Tibial artery (tissue), 4 donors: ENCODE results near the gene ST8SIA2.

Experiments
- DNase-seq, 2 donors: peaks; one replicate each; pipeline ENCODE4 v3.0.0-alpha.2; 2019
- H3K27ac ChIP-seq, 2 donors: fragments of 200-600 bp; sonication (generic) in 1 of 2; 1 replicate in 1 of 2; 2 replicates in 1 of 2; pipeline ENCODE4 v1.5.1; 2018 to 2019; ENCODE audit warnings: mild to moderate bottlenecking in 1 of 2
- H3K27me3 ChIP-seq, 2 donors: fragments of 200-600 bp; sonication (generic) in 1 of 2; one replicate each; pipeline versions ENCODE4 v1.5.1 to v1.6.0; 2016 to 2019
- H3K36me3 ChIP-seq, 3 donors: fragments of 200-600 bp; sonication (generic) in 2 of 3; one replicate each; pipeline ENCODE4 v1.5.1; 2016 to 2019; ENCODE audit warnings: mild to moderate bottlenecking in 2 of 3
- H3K4me1 ChIP-seq, 4 donors: fragments of 200-600 bp; sonication (generic) in 2 of 4; 1 replicate in 3 of 4; 2 replicates in 1 of 4; pipeline ENCODE4 v1.5.1; 2016 to 2019
- H3K4me3 ChIP-seq, 2 donors: fragments of 200-600 bp; sonication (generic) in 1 of 2; 1 replicate in 1 of 2; 2 replicates in 1 of 2; pipeline ENCODE4 v1.5.1; 2018 to 2019; ENCODE audit warnings: mild to moderate bottlenecking in 2 of 2
- H3K9me3 ChIP-seq, 3 donors: fragments of 200-600 bp; sonication (generic) in 1 of 3; one replicate each; pipeline ENCODE4 v1.5.1; 2016 to 2019
- CTCF ChIP-seq, 2 experiments: fragments of 200-600 bp in 1 of 2; fragments of 450-650 bp in 1 of 2; IDR thresholded peaks; one replicate each; pipeline ENCODE4 v1.5.1; 2017 to 2019; ENCODE audit warnings: antibody characterized with exemption in 2 of 2, mild to moderate bottlenecking in 1 of 2, moderate library complexity in 1 of 2
- intact Hi-C: fragments of 100-400 bp; cut with DNase I; formaldehyde crosslinking; loops from one replicate; pipeline ENCODE4 v1.15.0; 2023; ENCODE audit warnings: low total_unique reads

ST8SIA2 gene

GRCh38 chr15:92502930-92503857 lies 109.5 kb downstream of the ST8SIA2 start:
- Histone ChIP-seq H3K27ac (no peak overlapping the region), H3K4me1 (no peaks in the 10 kb centered on the region), H3K36me3 (no peaks in the 10 kb centered on the region), H3K4me3 (no peak overlapping the region), H3K27me3 (peaks cover 0 to 14% of the 10 kb centered on the region in 2 donors), H3K9me3 (no peaks in the 10 kb centered on the region)
- intact Hi-C loops: no loop called here
- no peak for TF ChIP-seq CTCF (IDR thresholded peaks at IDR 0.05)
- DNase-seq: no peak

- H3K4me1 ChIP-seq: no peaks in the 10 kb centered on the region
- peaks cover 0 to 12% of the 10 kb centered on the region in 2 donors for H3K27me3 ChIP-seq
- H3K9me3 ChIP-seq: no peaks in the 10 kb centered on the region
- intact Hi-C loops: no loop called here
- DNase-seq: no peak
- TF ChIP-seq CTCF (IDR thresholded peaks at IDR 0.05): no peak
- no peak overlapping the region for H3K27ac ChIP-seq
- H3K4me3 ChIP-seq: no peak overlapping the region
- no peaks in the 10 kb centered on the region for H3K36me3 ChIP-seq
These were observed 110.2 kb downstream of the ST8SIA2 start for GRCh38 chr15:92503889-92504288.

- DNase-seq: no peak
- Histone ChIP-seq H3K27ac (no peak overlapping the region), H3K4me1 (no peaks in the 10 kb centered on the region), H3K27me3 (no peaks in the 10 kb centered on the region), H3K9me3 (no peaks in the 10 kb centered on the region), H3K36me3 (no peaks in the 10 kb centered on the region), H3K4me3 (no peak overlapping the region)
- intact Hi-C loops: no loop called here
- no peak for TF ChIP-seq CTCF (IDR thresholded peaks at IDR 0.05)
These were observed 111.9 kb downstream of the ST8SIA2 start for GRCh38 chr15:92505611-92506010.

- Histone ChIP-seq H3K27me3 (no peaks in the 10 kb centered on the region), H3K4me1 (no peaks in the 10 kb centered on the region), H3K36me3 (no peaks in the 10 kb centered on the region), H3K9me3 (no peaks in the 10 kb centered on the region), H3K27ac (no peak overlapping the region), H3K4me3 (no peak overlapping the region)
- no peak for DNase-seq
- intact Hi-C loops: no loop called here
- TF ChIP-seq CTCF (IDR thresholded peaks at IDR 0.05): no peak
These were observed 112.8 kb downstream of the ST8SIA2 start for GRCh38 chr15:92506506-92506905.

GRCh38 chr15:92510163-92510882 lies 116.6 kb downstream of the ST8SIA2 start:
- no peaks in the 10 kb centered on the region for H3K9me3 ChIP-seq
- H3K36me3 ChIP-seq: no peaks in the 10 kb centered on the region
- intact Hi-C loops: loop anchor here (10.0 kb wide), 1 partner anchor 116 kb away; the partner anchor contains the start of gene ST8SIA2
- DNase-seq: no peak
- no peak overlapping the region for H3K27ac ChIP-seq
- no peaks in the 10 kb centered on the region for H3K27me3 ChIP-seq
- no peaks in the 10 kb centered on the region for H3K4me1 ChIP-seq
- no peak for TF ChIP-seq CTCF (IDR thresholded peaks at IDR 0.05)
- no peak overlapping the region for H3K4me3 ChIP-seq
